Right lobe of liver (tissue), 6 donors: ENCODE data around the gene ATP1B2. TPM values are rescaled to one million over a fixed set of nuclear protein-coding genes. Genes with fewer than 3 reads are reported as not detected.

ENCODE experiments used
- ATAC-seq, 4 donors: fragments of 200-7000 bp; cut with Tn5 transposase; one replicate each; pipeline ENCODE4 v1.9.1; 2020; ENCODE audit warnings: mild to moderate bottlenecking in 4 of 4, moderate library complexity in 4 of 4
- DNase-seq, 3 donors: peaks; one replicate each; pipeline ENCODE4 v3.0.0-alpha.2; 2020
- H3K27ac ChIP-seq, 3 donors: fragments of 200-600 bp; one replicate each; pipeline ENCODE4 v1.8.0; 2022
- H3K27me3 ChIP-seq, 2 donors: fragments of 200-600 bp; one replicate each; pipeline ENCODE4 v1.8.0; 2022
- H3K36me3 ChIP-seq, 4 donors: fragments of 200-600 bp; sonication (generic) in 1 of 4; one replicate each; pipeline versions ENCODE4 v1.5.1 to v1.8.0; 2017 to 2022; ENCODE audit warnings: control low read depth in 1 of 4
- H3K4me1 ChIP-seq, 4 donors: fragments of 200-600 bp; sonication (generic) in 1 of 4; one replicate each; pipeline versions ENCODE4 v1.5.1 to v1.8.0; 2017 to 2022; ENCODE audit warnings: control low read depth in 1 of 4
- H3K4me3 ChIP-seq, 3 donors: fragments of 200-600 bp; one replicate each; pipeline ENCODE4 v1.8.0; 2022
- H3K9me3 ChIP-seq, 4 donors: fragments of 200-600 bp; sonication (generic) in 1 of 4; one replicate each; pipeline versions ENCODE4 v1.5.1 to v1.8.0; 2017 to 2022; ENCODE audit warnings: control low read depth in 1 of 4
- CTCF ChIP-seq, 4 donors: fragments of 200-600 bp in 3 of 4; fragments of 450-650 bp in 1 of 4; IDR thresholded peaks; one replicate each; pipeline versions ENCODE4 v1.5.1 to v1.8.0; 2016 to 2022; ENCODE audit warnings: antibody characterized with exemption in 4 of 4, mild to moderate bottlenecking in 2 of 4
- POLR2A ChIP-seq: fragments of 450-650 bp; IDR thresholded peaks from one replicate; pipeline ENCODE4 v1.6.1; 2017; ENCODE audit warnings: antibody characterized with exemption, mild to moderate bottlenecking
- WGBS: methylation state at CpG from one replicate; pipeline ENCODE4 v1.1.6; 2018; ENCODE audit warnings: low coverage, low lambda C conversion rate; ENCODE audit not compliant: insufficient coverage; ENCODE audit errors: missing lambda C conversion rate; 5-methylcytosine and 5-hydroxymethylcytosine counted together
- intact Hi-C, 2 donors: fragments of 100-400 bp; cut with DNase I; formaldehyde crosslinking; loops; one replicate each; pipeline versions ENCODE4 v1.11.2 to v1.14.1; 2022
- total RNA-seq, 6 experiments: library from RNA; depleted of rRNA in 2 of 6; stranded (reverse); fragments of >200 nt in 2 of 6; fragmentation: NEBNext Ultra II Directional in 3 of 6; extraction: Animal tissue kit (Norgen Biotek cat#: 25700) in 3 of 6; gene quantifications; one replicate each; pipeline versions ENCODE4 v1.1.0 to v1.2.4, GENCODE V29; 2016 to 2023
- donor health status: DM: no; HTN: yes; CAD: no.
- donor health status: DM: no; HTN: no; CAD: no.
- donor health status: DM: no; HTN: no; CAD: no.
- donor health status: DM: no; HTN: yes; CAD: no.
- donor health status: DM: no; HTN: yes; CAD: no.

The ATP1B2 gene
- total RNA-seq, 6 experiments from 2014 or later = 0.43 to 1.7 (median 0.91) TPM

GRCh38 chr17:7651097-7651664 lies 455 bp downstream of the ATP1B2 start:
- peak overlapping the region; percentile 32 to 48 (median 46) for H3K4me3 ChIP-seq
- H3K4me1 ChIP-seq = peaks cover 0 to 13% (median 4%) of the 10 kb centered on the region in 4 donors
- H3K9me3 ChIP-seq = no peaks in the 10 kb centered on the region
- intact Hi-C loops = no loop called here
- H3K27me3 ChIP-seq = no peaks in the 10 kb centered on the region
- TF ChIP-seq POLR2A (no peak), CTCF (IDR thresholded peaks at IDR 0.05) (no peak)
- 0% methylated on average over 17 of the region's 45 CpGs for WGBS
- DNase-seq (no peak), ATAC-seq (no peak)
- H3K36me3 ChIP-seq = no peaks in the 10 kb centered on the region
- no peak overlapping the region for H3K27ac ChIP-seq

GRCh38 chr17:7651665-7652387 lies 1.1 kb downstream of the ATP1B2 start:
- Histone ChIP-seq H3K36me3 (no peaks in the 10 kb centered on the region), H3K27me3 (no peaks in the 10 kb centered on the region), H3K4me1 (peaks cover 0 to 13% (median 4%) of the 10 kb centered on the region in 4 donors), H3K9me3 (no peaks in the 10 kb centered on the region), H3K4me3 (peak overlapping the region; percentile 32 to 48 (median 46)), H3K27ac (no peak overlapping the region)
- DNase-seq (no peak), ATAC-seq (peak in 1 of 4 donors; percentile 11)
- 10% methylated on average over 16 of the region's 54 CpGs for WGBS
- intact Hi-C loops = no loop called here
- no peak for TF ChIP-seq CTCF (IDR thresholded peaks at IDR 0.05)
- TF ChIP-seq POLR2A = no peak

GRCh38 chr17:7652388-7653356 lies 1.9 kb downstream of the ATP1B2 start:
- H3K27ac ChIP-seq = no peak overlapping the region

More at GRCh38 chr17:7652388-7653356, 1.9 kb downstream of the ATP1B2 start:
- no peak for ATAC-seq
- DNase-seq = no peak
- Histone ChIP-seq H3K4me1 (peaks cover 0 to 13% (median 4%) of the 10 kb centered on the region in 4 donors), H3K36me3 (no peaks in the 10 kb centered on the region), H3K9me3 (no peaks in the 10 kb centered on the region), H3K27me3 (no peaks in the 10 kb centered on the region), H3K4me3 (no peak overlapping the region)
- 81% methylated on average over 5 of the region's 12 CpGs for WGBS
- TF ChIP-seq CTCF (IDR thresholded peaks at IDR 0.05) (no peak), POLR2A (no peak)
- intact Hi-C loops = no loop called here
